HepG2 (cell line): ENCODE measurements around the gene QRFP. TPM values are rescaled to one million over a fixed set of nuclear protein-coding genes. Genes with fewer than 3 reads are reported as not detected.

Source experiments
- ATAC-seq: fragments of 200-7000 bp; cut with Tn5 transposase; 3 replicates; pipeline ENCODE4 v1.9.1; 2020; ENCODE audit warnings: mild to moderate bottlenecking, moderate library complexity
- BruUV-seq: library from RNA; stranded (reverse); fragments of 400-500 nt; replicated peaks from 2 replicates; lab custom pipeline; 2021; lab: Mats Ljungman, UMichigan
- CTCF ChIA-PET: fragments of 300-600 bp; formaldehyde crosslinking; extraction: SDS; loops from one replicate; lab custom pipeline; 2021; ENCODE audit warnings: low total read pairs, inconsistent platforms, low intra/inter-chr PET ratio; lab: Yijun Ruan, JAX
- POLR2A ChIA-PET: fragments of 350-600 bp; sonication (Branson Sonifier 250); formaldehyde crosslinking; loops from one replicate; lab custom pipeline; 2020; ENCODE audit warnings: antibody characterized with exemption, inconsistent platforms; lab: Yijun Ruan, JAX
- DNase-seq: peaks from one replicate; pipeline ENCODE4 v3.0.0-alpha.2; 2015; ENCODE audit warnings: low spot score
- FAIRE-seq: peaks from 3 replicates; lab custom pipeline; 2011; peaks lifted over from hg19 to GRCh38; lab: Jason Lieb, UNC
- H2AFZ ChIP-seq: one replicate; pipeline ENCODE4 v1.6.1; 2011; ENCODE audit warnings: low read length, inconsistent platforms
- H3K27ac ChIP-seq: fragments of 300-600 bp; 3 replicates; pipeline ENCODE4 v1.8.0; 2011; ENCODE audit warnings: mixed run types, mild to moderate bottlenecking, mixed read lengths, low read length, inconsistent platforms; ENCODE audit not compliant: insufficient read depth; ENCODE audit errors: extremely low read length
- H3K27me3 ChIP-seq, 2 experiments: fragments of 200-600 bp in 1 of 2; 2 replicates in 1 of 2; 3 replicates in 1 of 2; pipeline versions ENCODE4 v1.6.0 to v1.8.0; 2011; ENCODE audit warnings: low read length in 2 of 2, mild to moderate bottlenecking in 2 of 2, moderate library complexity in 2 of 2, inconsistent platforms in 1 of 2; ENCODE audit not compliant: insufficient read depth in 2 of 2, control insufficient read depth in 1 of 2
- H3K36me3 ChIP-seq, 2 experiments: fragments of 200-600 bp in 1 of 2; replicated peaks in 1 of 2; 2 replicates in 1 of 2; 3 replicates in 1 of 2; pipeline versions ENCODE4 v1.5.1 to v1.8.0; 2011; ENCODE audit warnings: low read length in 2 of 2, inconsistent platforms in 1 of 2; ENCODE audit not compliant: insufficient read depth in 2 of 2, control insufficient read depth in 1 of 2
- H3K4me1 ChIP-seq: 2 replicates; pipeline ENCODE4 v1.5.1; 2012; ENCODE audit warnings: low read length, inconsistent platforms; ENCODE audit not compliant: insufficient read depth
- H3K4me2 ChIP-seq: 2 replicates; pipeline ENCODE4 v1.6.0; 2011; ENCODE audit warnings: low read depth, low read length, inconsistent platforms
- H3K4me3 ChIP-seq, 3 experiments: fragments of 200-600 bp in 1 of 3; sonication (generic), shearing (Covaris generic) in 1 of 3; replicated peaks in 1 of 3; 2 replicates each; pipeline ENCODE4 v1.5.1; 2011 to 2016; ENCODE audit warnings: low read length in 3 of 3, inconsistent platforms in 2 of 3, low read depth in 2 of 3, mild to moderate bottlenecking in 2 of 3, control low read depth in 1 of 3, mixed read lengths in 1 of 3; ENCODE audit not compliant: insufficient read depth in 1 of 3
- H3K79me2 ChIP-seq: one replicate; pipeline ENCODE4 v1.6.1; 2011; ENCODE audit warnings: low read length, inconsistent platforms; ENCODE audit not compliant: insufficient read depth
- H3K9ac ChIP-seq: 2 replicates; pipeline ENCODE4 v1.6.0; 2011; ENCODE audit warnings: mild to moderate bottlenecking, low read depth, low read length, inconsistent platforms; ENCODE audit not compliant: insufficient read depth
- H3K9me3 ChIP-seq: 2 replicates; pipeline ENCODE4 v1.5.1; 2012; ENCODE audit warnings: mild to moderate bottlenecking, low read length
- H4K20me1 ChIP-seq: 2 replicates; pipeline ENCODE4 v1.6.0; 2011; ENCODE audit warnings: inconsistent platforms, mild to moderate bottlenecking, low read length, moderate library complexity; ENCODE audit not compliant: insufficient read depth
- AKAP8 ChIP-seq: sonication (generic); formaldehyde crosslinking; IDR thresholded peaks from 2 replicates; pipeline ENCODE4 v1.5.1; 2020; ENCODE audit warnings: mild to moderate bottlenecking, missing genetic modification reagents
- ATF6 ChIP-seq: sonication (generic); formaldehyde crosslinking; conservative IDR thresholded peaks from 2 replicates; pipeline ENCODE4 v1.4.0; 2020; ENCODE audit warnings: missing genetic modification reagents
- HES4 ChIP-seq: sonication (generic); formaldehyde crosslinking; IDR thresholded peaks from 2 replicates; pipeline ENCODE4 v1.9.0; 2021; ENCODE audit warnings: mild to moderate bottlenecking, missing genetic modification reagents, borderline replicate concordance
- KAT2B ChIP-seq: fragments of 150-350 bp; IDR thresholded peaks from 2 replicates; pipeline ENCODE4 v1.6.1; 2014; ENCODE audit warnings: low read depth, low read length, borderline replicate concordance
- NCOA2 ChIP-seq: sonication (generic); formaldehyde crosslinking; IDR thresholded peaks from 2 replicates; pipeline ENCODE4 v1.8.0; 2022; ENCODE audit warnings: inconsistent platforms
- NFYB ChIP-seq: sonication (generic); formaldehyde crosslinking; IDR thresholded peaks from 2 replicates; pipeline ENCODE4 v1.4.0; 2020; ENCODE audit warnings: missing genetic modification reagents
- RBM39 ChIP-seq: fragments of 200-400 bp; formaldehyde crosslinking; IDR thresholded peaks from one replicate; pipeline ENCODE4 v1.6.1; 2018; ENCODE audit warnings: antibody characterized with exemption, mild to moderate bottlenecking, low read depth, low read length; ENCODE audit not compliant: poor library complexity, severe bottlenecking
- STAT5B ChIP-seq: sonication (generic); formaldehyde crosslinking; IDR thresholded peaks from 2 replicates; pipeline ENCODE4 v1.4.0; 2020; ENCODE audit warnings: missing genetic modification reagents
- TBX3 ChIP-seq: fragments of 450-650 bp; IDR thresholded peaks from 2 replicates; pipeline ENCODE4 v1.6.1; 2017; ENCODE audit warnings: antibody characterized with exemption, mild to moderate bottlenecking, inconsistent platforms, borderline replicate concordance
- TEF ChIP-seq: sonication (generic); formaldehyde crosslinking; IDR thresholded peaks from 2 replicates; pipeline ENCODE4 v1.5.0; 2020; ENCODE audit warnings: missing genetic modification reagents
- ZMAT5 ChIP-seq: sonication (generic); formaldehyde crosslinking; IDR thresholded peaks from 2 replicates; pipeline ENCODE4 v1.5.0; 2020; ENCODE audit warnings: mild to moderate bottlenecking, low read depth, missing genetic modification reagents, borderline replicate concordance
- ZNF17 ChIP-seq: sonication (generic); formaldehyde crosslinking; IDR thresholded peaks from 2 replicates; pipeline ENCODE4 v1.5.0; 2020; ENCODE audit warnings: mild to moderate bottlenecking, missing genetic modification reagents
- ZNF501 ChIP-seq: sonication (generic); formaldehyde crosslinking; IDR thresholded peaks from 2 replicates; pipeline ENCODE4 v1.5.1; 2020; ENCODE audit warnings: mild to moderate bottlenecking, moderate library complexity, missing genetic modification reagents
- ZNF780A ChIP-seq: sonication (generic); formaldehyde crosslinking; IDR thresholded peaks from 2 replicates; pipeline ENCODE4 v1.8.0; 2022; ENCODE audit warnings: mild to moderate bottlenecking, missing genetic modification reagents, moderate library complexity
- WGBS: methylation state at CpG from one replicate; pipeline ENCODE4 v1.1.6; 2017; ENCODE audit warnings: low lambda C conversion rate; 5-methylcytosine and 5-hydroxymethylcytosine counted together
- in situ Hi-C: cut with HindIII; loops from 2 replicates; pipeline ENCODE4 v1.10.0; 2017; ENCODE audit warnings: low pct_unique_long_range_greater_than_20kb; ENCODE audit not compliant: extremely low pct_ligation_motif_present
- intact Hi-C: fragments of 100-400 bp; cut with micrococcal nuclease; formaldehyde crosslinking; loops from one replicate; pipeline ENCODE4 v1.10.0; 2022; ENCODE audit not compliant: unreplicated experiment
- polyA plus RNA-seq, 8 experiments: library from polyadenylated mRNA; depleted of rRNA in 3 of 8; stranded (reverse) in 7 of 8; unstranded in 1 of 8; fragments of >200 nt; fragmentation: Illumina TruSeq in 4 of 8; extraction: Trizol in 4 of 8; gene quantifications; 2 replicates each; pipeline versions ENCODE4 v1.2.1 to v1.2.3, GENCODE V29; 2011 to 2016; ENCODE audit warnings: low read depth in 4 of 8, missing spikeins in 1 of 8, mixed read lengths in 1 of 8; ENCODE audit not compliant: insufficient read depth in 1 of 8
- total RNA-seq, 5 experiments: library from RNA; depleted of rRNA; stranded (reverse); fragments of >200 nt; fragmentation: Illumina TruSeq; extraction: Trizol; gene quantifications; 2 replicates each; pipeline ENCODE4 v1.2.3, GENCODE V29; 2016; ENCODE audit warnings: low read depth in 1 of 5

QRFP gene
- total and polyA plus RNA-seq, 2 of the 13 experiments (the other 11 are each of a cell fraction or from before 2014, with no cell fraction given) = not detected

GRCh38 chr9:130846487-130847305 lies 49.9 kb downstream of the QRFP start (continued):
- TF ChIP-seq ZNF501 (CRISPR knock-in tag) (no peak), STAT5B (no peak)
- TF ChIP-seq, all 625 proteins: peak for 0

- no peak overlapping the region for H3K9ac ChIP-seq
- no peak for ATAC-seq
- no peaks in the 10 kb centered on the region for H3K27me3 ChIP-seq
- TF ChIP-seq HES4 (CRISPR knock-in tag) (no peak), TBX3 (no peak), TEF (no peak), NCOA2 (CRISPR knock-in tag) (no peak), ZNF17 (CRISPR knock-in tag) (no peak), ZMAT5 (CRISPR knock-in tag) (no peak), ZNF780A (CRISPR knock-in tag) (no peak), RBM39 (no peak), ATF6 (CRISPR knock-in tag) (no peak), KAT2B (no peak), NFYB (CRISPR knock-in tag) (no peak), AKAP8 (CRISPR knock-in tag) (no peak)
- H3K36me3 ChIP-seq = 0 out of 5 replicates have a peak, but pooled peaks cover 0 to 4% of the 10 kb centered on the region in 2 experiments
- peaks cover 74% of the 10 kb centered on the region for H3K79me2 ChIP-seq
- in situ Hi-C loops = no loop called here
- POLR2A ChIA-PET = no interaction called here
- CTCF ChIA-PET = no interaction called here
- H3K9me3 ChIP-seq = no peaks in the 10 kb centered on the region
- H3K4me3 ChIP-seq = no peak overlapping the region
- no peak overlapping the region for H3K27ac ChIP-seq
- peaks cover 25% of the 10 kb centered on the region for H3K4me1 ChIP-seq
- no peak overlapping the region for H3K4me2 ChIP-seq
- H2AFZ ChIP-seq = no peak overlapping the region
- no peak for DNase-seq
- no TSS peak for BruUV-seq
- FAIRE-seq = no peak
- H4K20me1 ChIP-seq = peaks cover 9% of the 10 kb centered on the region
- intact Hi-C loops = loop anchor here (1.0 kb wide), 1 partner anchor 20 kb away; no protein-coding TSS in a partner anchor
- 91% methylated on average over 7 of the region's 7 CpGs for WGBS
Observed at GRCh38 chr9:130845901-130846481, 50.6 kb downstream of the QRFP start.
